Cerebellar nuclear complex (tissue), 1 donor: Measurements from ENCODE around the gene FOXP1.

Experiments
- DNase-seq, 2 experiments: peaks; one replicate each; lab custom pipeline; 2025; lab: John Stamatoyannopoulos, UW

The FOXP1 gene

GRCh38 chr3:71121429-71122167, 461.9 kb downstream of the FOXP1 start:
- no peak for DNase-seq

- DNase-seq = no peak
These were observed 463.5 kb downstream of the FOXP1 start for GRCh38 chr3:71120012-71120411.

DNA sequence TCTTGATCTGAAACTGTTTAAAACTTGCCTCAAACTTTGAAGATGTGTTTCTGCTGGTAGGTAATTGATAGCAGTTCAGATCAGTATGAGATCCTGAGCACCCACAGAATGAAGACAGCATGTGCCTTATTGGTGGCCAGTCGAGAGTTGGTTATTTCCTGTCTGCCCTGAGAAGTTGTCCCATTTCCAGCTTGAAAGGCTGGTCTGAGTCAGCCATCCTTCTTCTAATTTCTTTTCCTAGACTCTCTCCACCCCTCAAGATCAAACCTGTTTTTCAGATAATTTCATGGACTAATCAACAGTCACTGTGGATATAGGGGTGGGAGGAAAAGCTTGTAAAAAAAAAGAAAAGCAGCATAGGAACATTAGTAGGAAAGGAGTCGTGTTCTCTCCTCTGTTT, 464.4 kb downstream of the FOXP1 start:
- no peak for DNase-seq

GRCh38 chr3:71118436-71118835, 465.1 kb downstream of the FOXP1 start:
- DNase-seq = no peak

DNA sequence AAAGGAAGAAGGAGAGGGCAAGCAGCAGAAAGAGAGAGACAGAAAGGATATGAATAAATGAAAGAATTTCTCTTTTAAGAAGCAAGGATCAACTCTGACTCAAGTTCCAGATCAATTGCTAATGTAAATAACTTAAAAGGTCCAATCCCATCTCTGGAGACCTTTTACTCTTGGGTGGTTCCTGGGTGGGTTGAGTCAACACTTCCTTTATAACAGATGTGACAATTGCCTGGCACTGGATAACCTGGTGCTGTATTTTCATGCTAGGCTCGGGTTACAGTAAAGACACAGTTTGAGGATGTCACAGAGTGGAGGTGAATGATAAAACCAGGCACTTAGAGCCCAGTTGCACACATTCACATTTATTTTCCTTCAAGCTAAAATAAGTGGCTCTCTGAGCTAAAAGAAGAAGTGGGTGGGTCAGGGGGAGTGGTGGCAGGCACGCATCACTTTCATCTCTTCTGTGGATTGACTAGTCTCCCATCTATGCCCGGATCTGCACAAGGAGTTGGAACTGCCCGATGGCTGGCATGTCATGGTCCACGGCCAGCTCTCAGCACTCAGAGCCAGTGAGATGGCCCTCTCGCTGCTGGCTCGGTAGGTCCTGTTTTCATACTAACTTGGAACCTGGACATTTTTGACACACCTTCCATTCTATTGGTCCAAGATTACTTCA, 465.8 kb downstream of the FOXP1 start:
- DNase-seq = no peak

- DNase-seq = no peak
These were observed 468.9 kb downstream of the FOXP1 start for GRCh38 chr3:71114610-71115009.

GRCh38 chr3:71112576-71112975, 471.0 kb downstream of the FOXP1 start:
- DNase-seq = no peak

- no peak for DNase-seq
These were observed 471.6 kb downstream of the FOXP1 start for GRCh38 chr3:71111784-71112440.

- no peak for DNase-seq
These were observed 472.9 kb downstream of the FOXP1 start for GRCh38 chr3:71110385-71111222.

- no peak for DNase-seq
These were observed 473.6 kb downstream of the FOXP1 start for GRCh38 chr3:71109977-71110285.

DNA sequence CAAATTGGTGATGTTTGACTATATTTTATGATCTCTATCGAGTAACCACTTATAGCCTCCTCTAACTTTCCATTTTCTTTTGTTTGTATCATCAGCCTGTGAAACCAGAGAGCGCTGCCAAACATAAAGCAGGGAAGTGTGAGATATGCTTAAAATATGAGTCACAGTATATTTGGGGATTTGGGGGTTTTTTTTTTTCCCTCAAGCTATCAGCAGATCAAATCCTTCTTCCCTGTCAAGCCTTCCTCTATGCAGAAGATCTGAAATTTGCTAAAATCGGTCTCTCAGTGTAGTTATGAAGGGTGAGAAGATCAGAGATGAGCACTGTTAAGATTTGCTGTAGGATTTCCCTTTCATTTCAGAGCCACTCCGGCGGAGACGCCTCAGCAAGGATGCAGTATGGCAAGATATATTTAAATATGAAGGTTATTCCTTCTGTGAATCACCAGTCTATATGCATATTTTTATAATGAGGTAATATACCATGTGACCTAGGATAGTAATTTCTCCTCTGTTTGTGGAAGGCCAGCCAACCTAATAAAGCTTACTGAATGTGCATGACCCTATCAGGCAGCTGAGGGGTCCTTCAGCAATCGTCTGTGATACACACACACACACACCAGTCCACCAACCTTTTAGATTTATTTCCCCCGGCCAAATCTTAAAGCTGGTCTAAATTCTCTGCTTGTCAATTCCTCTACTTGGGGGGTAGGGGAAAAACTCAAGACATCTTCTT, 474.1 kb downstream of the FOXP1 start:
- DNase-seq = no peak

DNA sequence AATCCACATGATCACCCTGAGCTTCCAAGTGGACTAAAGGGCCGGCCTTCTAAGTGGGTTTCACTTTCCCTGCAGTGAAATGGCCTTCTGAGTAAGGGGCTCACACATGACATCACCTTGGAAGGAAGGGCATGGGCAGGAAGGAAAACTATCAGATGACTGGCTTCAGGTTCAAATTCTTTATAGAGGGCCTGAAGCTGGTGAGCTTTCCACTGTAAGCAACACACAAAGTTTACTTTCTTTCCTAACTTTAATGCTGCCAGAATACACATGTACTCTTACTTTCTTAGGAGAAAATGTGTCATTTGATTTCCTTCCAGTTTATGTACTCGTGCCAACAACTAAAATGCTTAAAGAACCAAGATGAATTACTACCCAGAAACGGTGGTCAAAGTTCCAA, 475.6 kb downstream of the FOXP1 start:
- no peak for DNase-seq

DNA sequence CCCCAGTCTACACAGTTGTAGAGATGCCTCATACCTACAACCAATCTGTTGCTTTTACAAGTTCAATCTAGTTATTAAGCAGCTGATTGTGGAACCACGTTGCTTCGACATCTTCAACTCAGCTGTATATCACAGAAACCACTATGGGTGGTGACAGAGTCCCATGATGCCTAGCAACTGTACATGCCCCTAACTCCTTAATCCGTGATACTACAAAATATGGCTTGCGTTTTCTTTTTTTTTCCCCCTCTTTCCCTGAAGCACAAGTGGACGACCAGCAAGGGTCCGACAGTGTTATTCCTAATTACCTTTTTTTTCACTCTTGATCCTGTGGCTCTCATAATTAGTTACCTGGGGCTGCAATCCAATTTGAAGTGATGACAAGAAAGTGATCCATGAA, 478.6 kb downstream of the FOXP1 start:
- no peak for DNase-seq

- no peak for DNase-seq
These were observed 479.0 kb downstream of the FOXP1 start for GRCh38 chr3:71104556-71104955.

- no peak for DNase-seq
These were observed 479.4 kb downstream of the FOXP1 start for GRCh38 chr3:71104121-71104541.

GRCh38 chr3:71103430-71103921, 480.1 kb downstream of the FOXP1 start:
- no peak for DNase-seq

DNA sequence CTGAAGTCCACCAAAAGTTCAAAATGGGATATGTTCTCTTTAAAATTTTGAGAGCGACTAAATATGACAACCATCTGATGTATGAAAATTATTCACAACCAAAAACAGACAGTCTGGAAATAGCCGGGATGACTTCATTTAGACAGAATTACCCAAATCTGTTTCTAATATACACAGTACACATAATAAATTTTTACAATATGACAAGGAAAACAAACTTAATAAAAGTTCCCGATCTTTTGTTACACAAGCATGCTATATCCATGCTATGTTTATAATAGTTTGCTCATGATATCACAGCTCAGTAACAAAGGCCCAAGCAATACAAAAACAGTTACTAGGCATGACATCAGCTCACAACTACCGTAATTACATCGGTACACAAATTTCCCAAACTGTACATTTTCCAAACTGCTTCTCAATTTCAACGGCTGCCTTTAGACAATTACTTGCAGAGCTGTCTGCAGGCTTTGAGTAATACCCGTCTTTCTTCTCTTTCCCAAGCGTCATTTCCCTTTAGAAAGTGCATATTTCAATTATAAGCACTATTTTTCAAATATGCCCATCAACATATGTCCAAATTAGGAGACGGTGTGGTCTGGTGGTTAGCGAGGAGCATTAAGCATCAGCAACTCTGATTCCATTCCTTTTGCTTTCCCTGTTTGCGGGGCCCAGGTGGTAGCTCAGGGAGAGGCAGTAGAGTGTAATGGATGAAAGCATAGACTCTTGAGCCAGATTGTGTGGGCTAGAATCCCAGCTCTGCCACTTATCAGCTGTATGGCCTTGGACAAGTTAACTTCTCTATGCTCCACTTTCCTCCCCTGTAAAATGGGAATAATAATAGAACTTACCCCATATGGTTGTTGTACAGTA, 481.2 kb downstream of the FOXP1 start:
- DNase-seq = no peak

GRCh38 chr3:71101626-71102025, 481.9 kb downstream of the FOXP1 start:
- DNase-seq = no peak

DNA sequence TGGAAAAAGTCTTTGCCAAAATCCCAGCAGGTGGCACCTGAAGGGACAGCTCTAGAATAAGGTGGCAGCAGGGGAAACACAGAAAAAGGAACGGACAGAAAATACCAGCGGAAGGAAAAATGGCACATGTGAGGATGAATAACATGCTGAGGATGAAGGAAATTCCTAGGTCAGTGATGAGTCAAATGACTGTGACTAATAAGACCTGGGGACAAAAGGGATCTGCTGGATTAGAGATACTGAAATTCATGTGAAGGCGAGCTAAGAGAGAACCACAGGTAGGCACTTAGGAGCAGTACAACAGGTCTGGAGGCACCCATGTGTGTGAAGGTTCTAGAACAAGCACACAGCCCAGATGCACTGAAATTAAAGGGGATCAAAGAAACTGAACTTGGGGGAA, 482.5 kb downstream of the FOXP1 start:
- no peak for DNase-seq

GRCh38 chr3:71099997-71100719, 483.4 kb downstream of the FOXP1 start:
- no peak for DNase-seq
